ENCODE data around the gene PREPL. TPM values are rescaled to one million over a fixed set of nuclear protein-coding genes. Genes with fewer than 3 reads are reported as not detected.

PREPL gene
- total and polyA plus RNA-seq, 2 of the 4 experiments (the other 2 are of a cell fraction), result 27.6 to 39.6 TPM

GRCh38 chr2:44389895-44390294 is 28.6 kb upstream of the PREPL start:
- Histone ChIP-seq H2AK9ac (replicated peaks; ENCODE audit: low read depth, low read length, poor library complexity) (no peak overlapping the region), H4K91ac (ENCODE audit: insufficient read depth, low read depth, low read length) (no peak overlapping the region), H3K4me2 (ENCODE audit: low read depth, low read length) (no peak overlapping the region), H2BK5ac (ENCODE audit: low read depth, low read length, poor library complexity, severe bottlenecking) (no peak overlapping the region), H2BK20ac (ENCODE audit: low read depth, low read length) (no peak overlapping the region), H2BK120ac (ENCODE audit: low read depth, low read length) (no peak overlapping the region), H4K20me1 (ENCODE audit: insufficient read depth, low read length) (no peaks in the 10 kb centered on the region), H2AFZ (replicated peaks; ENCODE audit: low read length, poor library complexity) (no peak overlapping the region), H3K27ac (ENCODE audit: insufficient read depth, low read length) (no peak overlapping the region), H3K4me3 (ENCODE audit: insufficient read depth, low read depth, low read length) (no peak overlapping the region), H3K14ac (replicated peaks; ENCODE audit: low read depth, low read length) (no peak overlapping the region), H3K9ac (ENCODE audit: low read depth, low read length) (no peak overlapping the region), H4K8ac (ENCODE audit: low read depth in 2 of 2, low read length in 2 of 2) (no peak overlapping the region), H4K5ac (ENCODE audit: low read depth, low read length) (no peak overlapping the region), H3K36me3 (ENCODE audit: control insufficient read depth, insufficient read depth, low read length) (no peaks in the 10 kb centered on the region), H3K18ac (ENCODE audit: low read depth, low read length) (no peak overlapping the region), H3K27me3 (ENCODE audit: control insufficient read depth, insufficient read depth, low read length) (no peaks in the 10 kb centered on the region), H3K4me1 (ENCODE audit: control insufficient read depth, insufficient read depth, low read length) (no peaks in the 10 kb centered on the region), H2BK15ac (ENCODE audit: low read depth, low read length) (no peak overlapping the region), H3K4ac (ENCODE audit: low read depth, low read length) (no peak overlapping the region), H3K23ac (ENCODE audit: low read depth, low read length) (no peak overlapping the region), H3K79me1 (ENCODE audit: low read depth in 1 of 2, low read length in 2 of 2) (no peaks in the 10 kb centered on the region), H3K56ac (ENCODE audit: extremely low read depth, insufficient read depth, low read length) (no peak overlapping the region), H3K9me3 (ENCODE audit: control insufficient read depth, insufficient read depth, low read length) (no peaks in the 10 kb centered on the region), H3K9me1 (ENCODE audit: insufficient read depth, low read length) (no peaks in the 10 kb centered on the region), H2AK5ac (ENCODE audit: low read depth, low read length) (no peak overlapping the region)
- WGBS, 2 experiments (ENCODE audit: extremely low coverage in 2 of 2, insufficient read length in 1 of 2), result no CpG with 5 or more reads among the region's 1 CpG
- no TSS peak for BruUV-seq (replicated peaks)
- ChIA-PET POLR2A (ENCODE audit: unreplicated experiment) (no interaction called here), CTCF (interaction anchor here (0.6 to 4.3 kb wide), 4 partner anchors 8 to 341 kb away, joined by 3 to 21 read pairs (median 3); no protein-coding TSS in a partner anchor)
- no peak for TF ChIP-seq MAZ (IDR thresholded peaks at IDR 0.05; ENCODE audit: borderline replicate concordance, low read depth, low read length)
- TF ChIP-seq FOS (IDR thresholded peaks at IDR 0.05; ENCODE audit: low read depth, low read length), result no peak
- TF ChIP-seq RFX5 (IDR thresholded peaks at IDR 0.05; ENCODE audit: low read depth, low read length), result no peak
- TF ChIP-seq CHD1 (IDR thresholded peaks at IDR 0.05; ENCODE audit: low read depth, low read length), result no peak
- peak; percentile 16; the same call in 1 of the 2 replicates for TF ChIP-seq SMC3 (IDR thresholded peaks at IDR 0.05; ENCODE audit: low read depth, low read length)
- TF ChIP-seq CTCF (conservative IDR thresholded peaks at IDR 0.05; ENCODE audit: low read depth, low read length), result peak; percentile 30
- intact Hi-C loops (cut with micrococcal nuclease) (loop anchor here (2.0 to 5.0 kb wide), 2 partner anchors 303 to 345 kb away; no protein-coding TSS in a partner anchor), dilution Hi-C loops (cut with HindIII; ENCODE audit: low sequenced_read_pairs, unreplicated experiment) (no loop called here), in situ Hi-C loops (cut with MboI; ENCODE audit: low sequenced_read_pairs) (loop anchor here (10.0 kb wide), 1 partner anchor 565 kb away; no protein-coding TSS in a partner anchor)
- ATAC-seq (ENCODE audit: low read depth), result 0 out of 2 replicates have a peak, but pooled peaks have one; percentile 29
- no peak for DNase-seq

Measured in IMR-90 (cell line).